ENCODE measurements around the gene PRAMEF6.
"Not testable (repeated sequence)": the region's sequence is repeated elsewhere in the genome, so short reads cannot be mapped to it uniquely, and the experiment has no call there.

PRAMEF6 gene

DNA sequence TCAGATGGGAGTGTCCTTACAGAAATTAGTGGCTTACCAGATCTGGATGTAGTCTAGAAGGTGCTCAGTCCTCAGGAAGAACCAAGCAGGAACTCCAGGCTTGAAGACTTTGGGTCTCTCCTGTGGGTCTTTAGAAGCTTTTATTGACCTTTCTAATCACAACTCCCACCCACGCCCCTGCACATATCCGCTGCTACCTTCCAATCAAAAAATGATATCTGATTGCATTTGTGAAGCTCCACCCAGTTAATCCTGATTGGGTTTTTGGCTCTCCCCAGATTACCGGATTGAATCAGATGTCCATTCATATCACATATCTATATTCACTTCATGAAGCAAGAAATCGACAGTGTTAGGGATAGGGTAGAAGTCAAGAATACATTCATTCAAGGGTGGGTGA lies at the start of gene PRAMEF6:
TSS of gene PRAMEF6 (minus strand) at position 101 of the 400 bp plus-strand sequence. CDS start 5,062 bp downstream, outside the sequence.
- not testable (repeated sequence) for DNase-seq

DNA sequence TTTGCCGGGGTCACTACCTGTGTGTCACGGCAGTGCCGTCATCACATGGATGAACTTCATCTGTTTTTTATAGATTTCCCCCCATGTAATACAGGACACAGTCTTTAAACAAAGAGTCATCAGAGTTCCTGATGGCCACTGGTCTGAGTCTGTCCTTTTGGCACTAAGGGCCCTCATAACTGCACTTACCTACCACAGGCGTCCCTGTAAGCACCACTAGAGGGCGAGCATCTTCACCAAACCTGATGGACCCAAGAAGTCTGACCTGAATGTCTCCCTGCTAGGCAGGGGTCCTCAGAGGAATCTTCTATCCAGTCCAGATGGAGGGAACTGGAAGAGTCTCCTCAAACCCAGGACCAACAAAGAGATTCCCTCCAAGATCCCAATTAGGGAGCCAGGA lies 23.0 kb downstream of the PRAMEF6 start:
- not testable (repeated sequence) for DNase-seq

DNA sequence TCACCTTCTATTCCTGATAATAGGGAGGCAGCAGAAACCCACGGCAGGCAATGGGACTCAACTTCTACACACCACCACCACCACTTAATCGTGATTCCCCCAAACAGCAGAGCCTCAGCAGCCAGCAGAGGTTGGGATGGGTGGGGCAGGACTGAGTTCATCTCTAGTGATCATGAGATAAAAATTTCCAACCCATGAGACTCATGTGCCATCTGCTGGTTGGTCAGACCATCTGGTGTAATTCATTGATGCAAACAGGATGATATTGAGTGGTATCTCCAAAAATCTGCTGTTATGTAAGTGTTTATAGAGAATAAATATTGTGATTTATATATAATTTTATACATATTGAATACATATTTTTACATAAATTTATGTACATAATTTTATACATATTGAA lies 25.6 kb downstream of the PRAMEF6 start:
- DNase-seq: not testable (repeated sequence)

DNA sequence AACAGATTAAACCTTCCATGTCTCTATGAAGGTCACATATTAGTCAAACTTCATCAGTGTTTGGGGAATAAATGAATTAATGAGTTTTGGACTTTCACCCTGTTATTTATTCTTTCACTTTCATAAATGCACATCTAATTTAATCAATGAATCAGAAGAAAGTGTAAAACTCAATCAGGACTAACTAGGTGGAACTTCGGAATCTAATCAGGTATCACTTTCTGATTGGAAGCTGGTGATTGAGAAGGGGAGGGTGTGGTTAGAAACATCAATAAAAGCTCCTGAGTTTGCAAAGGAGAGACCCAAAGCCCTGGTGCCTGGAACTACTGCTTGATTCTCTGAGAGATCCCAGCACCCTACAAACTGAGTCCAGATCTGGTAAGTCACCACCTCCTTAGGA lies 31.1 kb downstream of the PRAMEF6 start, which contains the start of gene PRAMEF7:
TSS of gene PRAMEF7 (plus strand) at position 301 of the 400 bp plus-strand sequence. CDS start 1,083 bp downstream, outside the sequence.
- not testable (repeated sequence) for DNase-seq

DNA sequence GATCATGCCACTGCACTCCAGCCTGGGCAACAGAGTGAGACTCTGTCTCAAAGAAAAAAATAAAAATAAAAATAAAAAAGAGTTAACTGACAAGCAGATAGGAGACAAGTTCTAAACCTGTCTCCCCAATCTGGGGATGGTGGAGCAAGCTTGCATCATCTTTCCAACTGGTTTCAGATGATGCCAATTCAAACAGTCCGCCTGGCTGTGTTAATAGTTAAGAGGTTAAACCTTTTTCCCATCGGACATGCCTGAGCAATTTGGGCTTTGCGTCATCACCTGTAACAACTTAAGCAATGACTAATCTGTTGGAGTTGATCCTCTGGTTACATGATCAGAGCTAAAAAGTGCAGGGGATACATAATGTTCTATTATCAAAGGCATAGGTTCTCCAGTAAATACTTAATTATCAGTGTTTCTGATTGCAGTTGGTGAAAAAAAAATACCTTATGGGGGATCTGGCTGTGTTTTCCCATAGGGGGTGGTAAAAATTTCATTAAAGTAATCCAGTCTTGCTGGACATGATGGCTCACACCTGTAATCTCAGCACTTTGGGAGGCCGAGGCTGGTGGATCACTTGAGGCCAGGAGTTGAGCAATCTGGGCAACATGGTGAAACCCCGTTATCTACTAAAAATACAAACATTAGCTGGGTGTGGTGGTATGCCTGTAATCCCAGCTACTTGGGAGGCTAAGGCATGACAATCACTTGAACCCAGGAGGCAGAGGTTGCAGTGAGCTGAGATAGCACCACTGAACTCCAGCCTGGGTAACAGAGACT lies 43.4 kb downstream of the PRAMEF6 start:
- not testable (repeated sequence) for DNase-seq

DNA sequence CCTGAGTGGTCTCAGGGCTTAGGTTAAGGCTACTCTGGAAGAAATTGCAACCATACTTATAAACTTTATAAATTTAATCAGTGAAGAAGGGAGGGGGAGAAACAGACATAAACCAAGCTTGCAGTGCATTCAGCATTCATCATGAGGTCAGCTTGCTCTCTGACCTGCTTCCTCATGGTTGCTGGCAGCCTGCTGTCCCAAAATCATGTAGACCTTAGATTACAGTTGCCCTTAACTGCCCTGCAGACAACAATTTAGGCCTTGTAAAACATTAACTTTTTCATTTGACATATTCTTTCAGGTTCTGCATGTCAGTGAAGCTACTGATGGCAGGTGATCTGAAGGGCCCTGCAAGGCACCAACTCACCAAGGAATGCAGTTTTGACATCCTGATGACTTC lies 48.2 kb downstream of the PRAMEF6 start:
- not testable (repeated sequence) for DNase-seq

DNA sequence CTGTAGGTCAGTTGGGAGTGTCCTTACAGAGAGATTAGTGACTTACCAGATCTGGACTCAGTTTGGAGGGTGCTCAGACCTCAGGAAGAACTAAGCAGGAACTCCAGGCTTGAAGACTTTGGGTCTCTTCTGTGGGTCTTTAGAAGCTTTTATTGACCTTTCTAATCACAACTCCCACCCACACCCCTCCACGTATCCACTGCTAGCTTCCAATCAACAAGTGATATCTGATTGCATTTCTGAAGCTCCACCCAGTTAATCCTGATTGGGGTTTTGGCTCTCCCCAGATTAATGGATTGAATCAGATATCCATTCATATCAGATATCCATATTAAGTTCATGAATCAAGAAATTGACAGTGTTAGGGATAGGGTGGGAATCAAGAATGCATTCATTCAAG lies 49.2 kb downstream of the PRAMEF6 start, which contains the start of gene PRAMEF10:
TSS of gene PRAMEF10 (minus strand) at position 101 of the 400 bp plus-strand sequence. CDS start 2,423 bp downstream, outside the sequence.
- DNase-seq: not testable (repeated sequence)
